HL-60 (cell line): ENCODE measurements around the gene CACNA2D3.

ENCODE experiments used
- CTCF ChIP-seq: IDR thresholded peaks from one replicate; pipeline ENCODE4 v1.5.1; 2011; ENCODE audit warnings: low read length, control low read depth, inconsistent platforms; ENCODE audit not compliant: insufficient read depth
- POLR2AphosphoS5 ChIP-seq: IDR thresholded peaks from 2 replicates; pipeline ENCODE4 v1.6.1; 2012; ENCODE audit warnings: low read depth
- REST ChIP-seq: IDR thresholded peaks from 2 replicates; pipeline ENCODE4 v1.6.1; 2012; ENCODE audit warnings: low read depth; ENCODE audit not compliant: insufficient replicate concordance

GRCh38 chr3:54273791-54274190 lies 151.4 kb downstream of the CACNA2D3 start:
- TF ChIP-seq REST (no peak), CTCF (no peak), POLR2AphosphoS5 (no peak)
